HG03280 (cell line): Measurements from ENCODE around the gene CYP4F3.
"Not testable (repeated sequence)": the region's sequence is repeated elsewhere in the genome, so short reads cannot be mapped to it uniquely, and the experiment has no call there.

Experiments
- ATAC-seq: cut with Tn5 transposase; IDR thresholded peaks from one replicate; pipeline ENCODE4 v1.9.1; 2021; ENCODE audit warnings: mild to moderate bottlenecking, moderate library complexity; ENCODE audit not compliant: unreplicated experiment

CYP4F3 gene, protein sequence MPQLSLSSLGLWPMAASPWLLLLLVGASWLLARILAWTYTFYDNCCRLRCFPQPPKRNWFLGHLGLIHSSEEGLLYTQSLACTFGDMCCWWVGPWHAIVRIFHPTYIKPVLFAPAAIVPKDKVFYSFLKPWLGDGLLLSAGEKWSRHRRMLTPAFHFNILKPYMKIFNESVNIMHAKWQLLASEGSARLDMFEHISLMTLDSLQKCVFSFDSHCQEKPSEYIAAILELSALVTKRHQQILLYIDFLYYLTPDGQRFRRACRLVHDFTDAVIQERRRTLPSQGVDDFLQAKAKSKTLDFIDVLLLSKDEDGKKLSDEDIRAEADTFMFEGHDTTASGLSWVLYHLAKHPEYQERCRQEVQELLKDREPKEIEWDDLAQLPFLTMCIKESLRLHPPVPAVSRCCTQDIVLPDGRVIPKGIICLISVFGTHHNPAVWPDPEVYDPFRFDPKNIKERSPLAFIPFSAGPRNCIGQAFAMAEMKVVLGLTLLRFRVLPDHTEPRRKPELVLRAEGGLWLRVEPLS

DNA sequence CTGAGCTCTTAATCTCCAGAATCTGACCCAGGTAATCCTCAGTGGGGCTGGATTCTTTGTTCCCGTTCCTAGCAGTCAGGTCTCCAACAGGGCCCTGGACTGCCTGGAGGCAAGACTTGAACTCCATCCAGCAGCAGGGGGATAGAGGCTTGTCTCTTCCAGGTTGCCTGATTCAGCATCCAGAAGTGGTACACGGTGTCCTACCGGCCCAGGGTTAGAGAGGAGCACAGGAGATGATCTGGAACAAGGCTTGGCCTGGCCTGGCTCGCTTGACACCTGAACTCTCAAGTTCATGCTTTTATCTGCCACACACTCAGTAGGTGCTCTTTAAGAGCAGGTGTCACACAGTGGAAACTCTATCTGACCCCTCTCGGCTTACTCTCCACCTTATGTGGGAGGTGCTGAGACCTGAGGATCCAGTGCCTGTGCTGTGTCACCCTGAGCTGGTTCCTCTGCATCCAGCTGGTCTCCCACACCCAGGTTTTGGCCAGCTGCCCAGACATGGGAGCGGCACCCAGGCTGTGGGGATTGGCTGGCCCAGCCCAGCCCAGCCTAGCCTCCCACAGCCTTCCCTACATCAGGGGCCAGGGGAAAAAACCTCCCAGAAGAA, at the start of gene CYP4F3:
CYP4F3 (plus strand) TSS at position 604 of the 610 bp plus-strand sequence. CDS start 519 bp downstream, outside the sequence.
- no peak for ATAC-seq

- ATAC-seq, result no peak
Observed at GRCh38 chr19:15591796-15592195, 48.9 kb upstream of the CYP4F3 start.

DNA sequence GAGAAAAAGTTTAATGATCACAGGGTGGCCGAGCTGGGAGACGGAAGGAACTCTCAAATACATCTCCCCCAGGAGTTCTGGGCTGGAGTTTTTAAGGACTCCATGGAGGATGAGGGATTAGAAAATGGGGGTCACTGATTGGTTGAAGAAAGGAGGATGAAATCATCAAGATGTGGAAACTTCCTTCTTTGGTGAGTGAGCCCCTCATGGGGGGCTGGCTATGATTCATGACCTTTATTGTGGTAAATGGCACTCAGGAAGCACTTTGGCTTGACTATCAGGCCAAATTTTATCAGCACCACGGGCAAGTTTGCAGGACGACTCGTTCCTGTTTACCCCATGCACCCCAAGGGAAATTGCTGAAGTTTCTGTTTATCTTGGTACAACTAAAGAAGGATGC, 48.2 kb upstream of the CYP4F3 start:
- not testable (repeated sequence) for ATAC-seq

DNA sequence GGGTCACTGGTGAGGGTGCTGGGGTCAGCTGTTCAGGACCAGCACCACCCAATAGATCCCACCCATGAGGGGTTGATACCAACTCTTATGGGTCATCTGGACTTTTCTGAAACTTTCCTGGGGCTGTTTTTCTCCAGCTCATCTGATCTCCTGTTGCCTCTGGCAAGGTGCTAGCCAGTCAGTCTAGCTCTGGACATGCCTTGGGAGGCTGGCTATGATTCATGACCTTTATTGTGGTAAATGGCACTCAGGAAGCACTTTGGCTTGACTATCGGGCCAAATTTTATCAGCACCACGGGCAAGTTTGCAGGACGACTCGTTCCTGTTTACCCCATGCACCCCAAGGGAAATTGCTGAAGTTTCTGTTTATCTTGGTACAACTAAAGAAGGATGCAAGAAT, 46.9 kb upstream of the CYP4F3 start:
- not testable (repeated sequence) for ATAC-seq

- no peak for ATAC-seq
Observed at GRCh38 chr19:15595069-15595468, 45.6 kb upstream of the CYP4F3 start.

DNA sequence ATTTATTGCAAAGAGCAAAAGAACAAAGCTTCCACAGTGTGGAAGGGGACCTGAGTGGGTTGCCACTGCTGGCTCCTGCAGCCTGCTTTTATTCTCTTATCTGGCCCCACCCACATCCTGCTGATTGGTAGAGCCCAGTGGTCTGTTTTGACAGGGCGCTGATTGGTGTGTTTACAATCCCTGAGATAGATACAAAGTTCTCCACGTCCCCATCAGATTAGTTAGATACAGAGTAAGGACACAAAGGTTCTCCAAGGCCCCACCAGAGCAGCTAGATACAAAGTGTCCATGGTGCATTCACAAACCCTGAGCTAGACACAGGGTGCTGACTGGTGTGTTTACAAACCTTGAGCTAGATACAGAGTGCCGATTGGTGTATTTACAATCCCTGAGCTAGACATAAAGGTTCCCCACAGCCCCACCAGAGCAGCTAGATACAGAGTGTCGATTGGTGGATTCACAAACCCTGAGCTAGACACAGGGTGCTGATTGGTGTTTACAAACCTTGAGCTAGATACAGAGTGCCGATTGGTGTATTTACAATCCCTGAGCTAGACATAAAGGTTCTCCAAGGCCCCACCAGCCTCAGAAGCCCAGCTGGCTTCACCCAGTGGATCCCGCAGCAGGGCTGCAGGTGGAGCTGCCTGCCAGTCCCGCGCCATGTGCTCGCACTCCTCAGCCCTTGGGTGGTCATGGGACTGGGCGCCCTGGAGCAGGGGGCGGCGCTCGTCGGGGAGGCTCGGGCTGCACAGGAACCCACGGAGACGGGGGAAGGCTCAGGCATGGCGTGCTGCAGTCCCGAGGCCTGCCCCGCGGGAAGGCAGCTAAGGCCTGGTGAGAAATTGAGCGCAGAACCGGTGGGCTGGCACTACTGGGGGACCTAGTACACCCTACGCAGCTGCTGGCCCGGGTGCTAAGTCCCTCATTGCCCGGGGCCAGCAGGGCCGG, 32.4 kb upstream of the CYP4F3 start:
- ATAC-seq, result not testable (repeated sequence)

- ATAC-seq, result no peak
Observed at GRCh38 chr19:15609261-15609660, 31.4 kb upstream of the CYP4F3 start.

GRCh38 chr19:15612342-15612741, 28.4 kb upstream of the CYP4F3 start:
- ATAC-seq, result no peak

GRCh38 chr19:15613338-15613737, 27.4 kb upstream of the CYP4F3 start:
- ATAC-seq, result no peak

- no peak for ATAC-seq
Observed at GRCh38 chr19:15614507-15615379, 26.0 kb upstream of the CYP4F3 start, which contains the start of gene CYP4F8. Gene CYP4F8 (plus strand): TSS chr19:15615218. CDS start chr19:15615617, 399 bp downstream.

- ATAC-seq, result no peak
Observed at GRCh38 chr19:15615526-15615925, 25.2 kb upstream of the CYP4F3 start.

DNA sequence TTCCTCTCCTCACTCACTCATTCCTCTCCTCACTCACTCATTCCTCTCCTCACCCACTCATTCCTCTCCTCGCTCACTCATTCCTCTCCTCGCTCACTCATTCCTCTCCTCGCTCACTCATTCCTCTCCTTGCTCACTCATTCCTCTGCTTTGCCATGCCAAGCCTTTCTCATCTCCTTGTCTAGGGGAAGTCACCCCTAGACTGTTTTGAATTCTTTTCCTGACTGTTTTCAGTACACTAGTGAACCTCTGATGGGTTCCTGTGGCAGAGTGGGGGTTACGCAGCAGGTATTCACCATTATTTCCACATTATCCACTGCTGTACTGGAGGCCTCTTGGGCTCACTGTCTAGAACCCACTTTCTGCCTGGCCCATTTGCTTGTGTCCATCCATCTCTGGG, 24.5 kb upstream of the CYP4F3 start:
- no peak for ATAC-seq

GRCh38 chr19:15616627-15617270, 23.9 kb upstream of the CYP4F3 start:
- no peak for ATAC-seq

DNA sequence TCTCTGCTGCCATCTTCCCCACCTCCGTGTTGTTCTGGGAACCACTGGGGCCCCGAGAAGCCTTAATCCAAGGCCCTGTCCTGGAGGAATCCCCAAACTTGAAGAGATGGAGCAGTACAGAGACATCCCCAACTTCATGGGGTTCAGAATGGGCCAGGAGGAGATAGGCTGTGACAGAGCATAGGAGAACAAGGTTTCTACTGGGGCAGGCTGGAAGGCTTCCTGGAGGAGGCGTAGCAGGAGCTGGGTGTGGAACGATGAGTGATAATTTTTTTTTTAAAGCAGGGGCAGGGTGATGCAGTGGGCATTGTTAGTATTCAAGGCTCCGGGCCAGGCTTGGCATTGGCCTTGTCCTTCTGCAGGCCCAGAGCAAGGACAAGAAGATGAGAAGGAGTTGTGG, 22.4 kb upstream of the CYP4F3 start:
- ATAC-seq, result no peak

- no peak for ATAC-seq
Observed at GRCh38 chr19:15621801-15622200, 18.9 kb upstream of the CYP4F3 start.

DNA sequence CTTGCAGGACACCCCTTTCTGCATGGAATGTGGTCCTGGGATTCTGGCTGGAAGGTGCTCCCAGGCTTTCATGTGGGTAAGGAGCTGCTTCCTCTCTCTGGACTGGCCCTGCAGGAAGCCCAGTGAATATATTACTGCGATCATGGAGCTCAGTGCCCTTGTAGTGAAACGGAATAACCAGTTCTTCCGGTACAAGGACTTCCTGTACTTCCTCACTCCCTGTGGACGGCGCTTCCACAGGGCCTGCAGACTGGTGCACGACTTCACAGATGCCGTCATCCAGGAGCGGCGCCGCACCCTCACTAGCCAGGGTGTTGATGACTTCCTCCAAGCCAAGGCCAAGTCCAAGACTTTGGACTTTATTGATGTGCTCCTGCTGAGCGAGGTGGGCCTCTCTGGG, 17.7 kb upstream of the CYP4F3 start:
- no peak for ATAC-seq

GRCh38 chr19:15623711-15624318, 16.9 kb upstream of the CYP4F3 start:
- no peak for ATAC-seq

DNA sequence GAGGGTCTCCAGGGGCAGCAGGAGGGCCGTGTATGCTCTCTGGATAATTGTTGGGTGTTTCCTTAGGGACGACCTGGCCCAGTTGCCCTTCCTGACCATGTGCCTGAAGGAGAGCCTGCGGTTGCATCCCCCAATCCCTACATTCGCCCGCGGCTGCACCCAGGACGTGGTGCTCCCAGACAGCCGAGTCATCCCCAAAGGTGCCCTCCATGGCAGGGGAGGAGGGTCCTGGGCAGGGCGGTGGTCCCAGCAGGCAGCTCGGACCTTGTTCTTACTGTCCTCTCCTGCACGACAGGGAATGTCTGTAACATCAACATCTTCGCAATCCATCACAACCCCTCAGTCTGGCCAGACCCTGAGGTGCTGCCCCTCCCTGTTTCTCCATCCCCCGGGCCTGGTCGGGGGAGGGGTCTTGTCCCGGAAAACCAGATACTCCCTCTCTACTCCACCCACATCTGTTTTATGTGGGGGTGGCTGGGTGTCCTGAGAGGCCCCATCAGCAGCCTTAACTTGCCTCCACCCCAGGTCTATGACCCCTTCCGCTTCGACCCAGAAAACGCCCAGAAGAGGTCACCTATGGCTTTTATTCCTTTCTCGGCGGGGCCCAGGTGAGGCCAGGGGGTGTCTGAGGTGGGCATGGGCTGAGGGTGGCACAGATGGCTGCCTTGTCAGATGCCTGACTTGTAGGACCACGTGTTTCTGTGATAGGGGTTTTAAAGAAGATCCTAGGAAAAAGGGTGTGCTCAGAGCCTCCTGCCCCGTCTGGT, 12.3 kb upstream of the CYP4F3 start:
- no peak for ATAC-seq
